HG03039 (cell line): ENCODE results near the gene GNG13.
"Not testable (repeated sequence)": the region's sequence is repeated elsewhere in the genome, so short reads cannot be mapped to it uniquely, and the experiment has no call there.

Source experiments
- ATAC-seq: cut with Tn5 transposase; IDR thresholded peaks from one replicate; pipeline ENCODE4 v1.9.1; 2021; ENCODE audit warnings: mild to moderate bottlenecking, moderate library complexity; ENCODE audit not compliant: unreplicated experiment

Gene GNG13

DNA sequence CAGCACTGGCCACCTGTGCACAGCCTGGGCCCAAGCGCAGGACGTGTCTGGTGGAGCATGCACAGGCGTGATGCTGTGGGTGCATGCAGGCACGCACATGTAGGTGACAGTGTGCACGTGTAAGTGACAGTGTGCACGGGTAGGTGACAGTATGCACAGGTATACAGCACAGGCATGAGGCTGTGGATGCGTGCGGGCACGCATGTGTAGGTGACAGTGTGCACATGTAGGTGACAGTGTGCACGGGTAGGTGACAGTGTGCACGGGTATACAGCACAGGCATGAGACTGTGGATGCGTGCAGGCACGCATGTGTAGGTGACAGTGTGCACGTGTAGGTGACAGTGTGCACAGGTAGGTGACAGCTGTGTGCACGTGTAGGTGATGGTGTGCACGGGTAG is 20.2 kb downstream of the GNG13 start:
- ATAC-seq: no peak

DNA sequence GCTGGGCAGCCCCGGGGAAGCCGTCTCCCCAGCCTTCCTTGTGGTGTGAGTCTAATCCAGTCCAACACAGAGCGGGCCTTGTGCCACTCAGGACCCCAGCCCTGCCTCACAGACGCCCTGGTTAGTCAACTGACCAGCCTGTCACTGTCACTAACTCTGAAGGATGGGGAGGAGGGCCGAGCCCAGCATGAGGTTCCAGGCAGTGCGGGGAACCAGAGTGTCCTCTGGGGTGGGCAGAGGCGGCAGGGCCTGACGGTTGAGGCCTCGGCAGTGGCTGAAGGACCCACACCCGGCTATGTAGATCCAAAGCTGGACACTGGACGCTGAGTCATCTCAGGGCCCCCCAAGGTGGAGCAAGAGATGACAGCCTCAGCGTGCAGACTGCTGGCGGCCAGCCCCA is 21.0 kb downstream of the GNG13 start:
- ATAC-seq: no peak

DNA sequence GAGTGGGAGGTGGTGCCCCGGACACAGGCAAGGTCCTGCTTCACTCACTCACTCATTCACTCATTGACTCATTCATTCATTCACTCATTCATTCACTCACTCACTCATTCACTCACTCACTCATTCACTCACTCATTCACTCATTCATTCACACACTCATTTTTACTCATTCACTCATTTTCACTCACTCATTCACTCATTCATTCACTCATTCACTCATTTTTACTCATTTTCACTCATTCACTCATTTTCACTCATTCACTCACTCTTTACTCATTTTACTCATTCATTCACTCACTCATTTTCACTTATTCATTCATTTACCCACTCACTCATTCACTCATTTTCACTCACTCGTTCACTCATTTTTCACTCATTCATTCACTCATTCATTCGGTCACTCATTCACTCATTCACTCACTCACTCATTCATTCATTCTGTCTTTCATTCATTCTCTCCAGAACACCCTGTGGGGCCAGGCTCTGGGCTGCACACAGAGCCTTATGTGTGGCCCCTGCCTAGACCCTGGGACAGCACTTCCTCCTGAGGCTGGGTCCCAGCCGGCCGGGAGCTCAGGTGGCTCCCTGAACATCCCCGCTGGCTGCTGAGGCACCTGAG is 21.5 kb downstream of the GNG13 start:
- ATAC-seq: no peak

DNA sequence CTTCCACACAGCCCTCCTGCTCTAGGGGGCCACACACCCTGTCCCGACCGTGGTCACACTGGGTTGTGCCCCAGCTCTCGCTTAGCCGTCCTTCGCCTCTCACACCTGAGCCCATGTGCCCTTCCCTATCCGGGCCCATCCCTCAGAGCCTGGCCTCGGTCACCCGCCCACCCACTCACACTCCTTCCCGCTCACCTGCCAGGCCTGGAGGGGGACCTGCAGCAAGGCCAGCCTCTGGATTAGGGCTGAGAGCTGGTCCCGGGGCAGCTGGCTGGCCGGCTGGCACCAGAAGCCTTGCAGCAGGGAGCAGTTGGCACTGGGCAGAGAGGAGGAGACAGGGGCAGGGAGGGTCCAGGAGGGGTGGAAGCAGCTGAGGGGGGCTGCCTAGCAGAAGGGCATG is 22.1 kb downstream of the GNG13 start:
- ATAC-seq: no peak

DNA sequence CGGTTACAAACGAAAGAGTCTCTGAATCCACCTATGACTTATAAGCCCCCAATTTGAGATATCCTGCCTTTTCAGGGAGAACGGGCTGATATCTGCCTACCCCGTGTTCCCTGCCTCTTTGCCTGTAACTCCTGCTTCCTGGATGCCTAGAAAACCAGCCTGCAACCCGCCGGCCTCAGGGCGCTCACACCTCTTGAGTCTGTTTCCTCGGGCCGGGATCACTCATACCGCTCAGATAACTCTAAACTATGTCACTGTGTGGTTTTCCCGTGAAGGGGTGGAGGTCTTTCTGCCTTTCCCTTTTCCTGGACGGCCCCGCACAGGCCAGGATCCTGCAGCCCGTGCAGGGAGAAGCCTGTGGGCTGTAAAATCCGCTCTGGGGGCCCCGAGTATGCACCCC is 22.7 kb downstream of the GNG13 start:
- no peak for ATAC-seq

DNA sequence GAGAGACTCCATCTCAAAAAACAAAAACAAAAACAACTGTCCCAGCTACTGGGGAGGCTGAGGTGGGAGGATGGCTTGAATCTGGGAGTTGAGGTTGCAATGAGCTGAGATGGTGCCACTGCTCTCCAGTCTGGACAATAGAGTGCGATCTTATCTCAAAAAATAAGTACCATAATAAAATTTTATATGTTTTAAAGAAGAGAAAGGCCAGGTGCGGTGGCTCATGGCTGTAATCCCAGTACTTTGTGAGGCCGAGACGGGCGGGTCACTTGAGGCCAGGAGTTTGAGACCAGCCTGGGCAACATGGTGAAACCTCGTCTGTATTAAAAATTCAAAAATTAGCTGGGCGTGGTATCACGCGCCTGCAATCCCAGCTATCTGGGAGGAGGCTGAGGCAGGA is 23.7 kb downstream of the GNG13 start:
- ATAC-seq: no peak

DNA sequence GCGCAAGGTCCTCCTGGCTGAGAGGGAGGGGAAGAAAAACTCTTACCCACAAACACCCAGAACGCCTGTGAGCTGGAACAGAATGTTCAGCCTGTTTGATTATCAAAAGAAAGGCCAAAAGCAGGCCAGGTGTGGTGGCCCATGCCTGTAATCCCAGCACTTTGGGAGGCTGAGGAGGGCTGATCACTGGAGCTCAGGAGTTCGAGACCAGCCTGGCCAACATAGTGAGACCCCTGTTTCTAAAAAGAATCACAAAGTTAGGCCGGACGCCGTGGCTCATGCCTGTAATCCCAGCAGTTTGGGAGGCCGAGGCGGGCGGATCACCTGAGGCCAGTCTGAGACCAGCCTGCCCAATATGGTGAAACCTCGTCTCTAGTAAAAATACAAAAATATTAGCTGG is 24.2 kb downstream of the GNG13 start:
- ATAC-seq: not testable (repeated sequence)

DNA sequence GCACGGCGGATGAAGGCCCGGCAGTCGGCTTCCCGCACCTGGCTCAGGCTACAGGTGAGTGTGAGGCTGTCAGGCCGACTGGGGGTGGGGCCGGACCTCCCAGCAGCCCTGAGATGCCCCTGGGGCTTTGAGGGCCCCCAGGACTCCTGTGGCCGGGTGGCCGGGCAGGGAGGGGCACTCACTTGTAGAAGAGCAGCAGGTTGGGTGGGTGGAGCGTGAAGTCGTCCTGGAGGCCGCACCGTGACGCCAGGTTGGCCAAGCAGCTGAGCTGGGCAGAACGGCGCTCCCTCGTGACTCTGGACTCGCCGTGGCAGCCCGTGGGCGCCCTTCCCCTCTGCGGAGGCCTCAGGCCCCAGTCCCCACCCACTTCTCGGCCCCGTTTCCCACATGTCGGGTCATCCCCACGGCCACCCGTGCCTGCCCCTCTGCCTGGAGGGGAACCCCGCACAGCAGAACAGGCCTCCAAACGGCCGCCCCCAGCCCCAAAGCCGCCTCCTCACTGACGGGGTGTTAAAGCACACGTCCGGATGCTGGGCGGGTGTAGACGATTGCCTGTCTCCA is 25.2 kb downstream of the GNG13 start:
- no peak for ATAC-seq

DNA sequence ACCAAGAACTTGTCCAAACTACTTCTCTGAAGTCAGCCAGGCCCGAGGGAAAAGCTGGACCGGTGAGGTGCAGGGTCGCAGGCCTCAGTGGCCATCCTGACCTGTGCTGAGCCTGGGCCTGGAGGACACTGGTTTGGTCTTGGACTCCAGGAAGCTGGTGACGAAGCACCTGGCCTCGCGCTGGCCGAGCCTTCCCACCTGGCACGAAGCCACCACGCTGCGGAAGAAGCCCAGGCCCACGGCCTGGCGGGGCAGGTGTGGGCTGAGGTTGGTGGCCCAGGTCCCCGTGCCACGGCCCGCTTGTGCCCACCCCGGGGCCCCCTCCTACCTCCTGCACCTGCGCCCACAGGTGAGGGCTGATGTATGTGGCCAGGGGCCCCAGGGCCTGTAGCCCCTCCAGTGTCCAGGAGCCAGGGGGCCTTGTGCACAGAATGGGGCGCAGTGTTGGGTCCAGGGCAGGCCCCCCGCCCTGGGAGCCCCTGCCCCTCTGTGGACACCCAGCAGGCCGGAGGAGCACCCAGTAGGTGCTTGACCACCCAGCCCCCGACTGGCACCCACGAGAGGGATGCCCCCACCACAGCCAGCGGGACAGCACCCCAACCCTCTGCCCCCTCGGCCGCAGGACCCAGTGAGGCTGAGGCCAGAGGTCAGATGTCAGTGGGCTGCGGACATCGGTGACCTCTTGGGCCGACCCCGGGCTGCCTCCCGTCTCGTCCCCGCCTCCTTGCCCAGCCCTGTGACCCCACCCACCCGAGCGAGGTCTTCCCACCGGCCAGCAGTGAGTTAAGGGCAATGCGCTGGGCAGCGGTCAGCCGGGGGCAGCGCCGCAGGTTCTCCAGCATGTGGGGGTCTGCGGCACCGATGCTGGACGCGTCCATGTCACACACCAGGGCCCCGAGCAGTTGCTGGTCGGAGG is 26.2 kb downstream of the GNG13 start:
- no peak for ATAC-seq

DNA sequence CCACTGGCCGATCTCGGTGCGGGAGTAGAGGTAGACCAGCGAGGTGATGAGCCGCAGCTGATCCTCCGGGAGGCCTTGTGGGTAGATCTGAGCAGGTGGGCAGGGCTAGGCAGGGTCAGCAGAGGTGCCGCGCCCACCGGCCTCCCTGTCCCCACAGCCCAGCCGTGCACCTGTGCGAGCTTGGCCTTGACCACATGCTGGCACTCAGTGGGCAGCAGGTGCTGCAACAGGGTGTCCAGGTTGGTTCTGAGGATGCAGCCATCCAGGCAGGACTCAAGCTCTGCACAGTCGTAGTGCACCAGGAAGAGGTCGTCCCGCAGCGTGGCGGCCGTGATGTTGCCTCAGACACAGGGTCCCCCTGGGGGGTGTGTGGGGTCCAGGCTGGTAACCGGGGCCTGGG is 27.6 kb downstream of the GNG13 start:
- no peak for ATAC-seq

DNA sequence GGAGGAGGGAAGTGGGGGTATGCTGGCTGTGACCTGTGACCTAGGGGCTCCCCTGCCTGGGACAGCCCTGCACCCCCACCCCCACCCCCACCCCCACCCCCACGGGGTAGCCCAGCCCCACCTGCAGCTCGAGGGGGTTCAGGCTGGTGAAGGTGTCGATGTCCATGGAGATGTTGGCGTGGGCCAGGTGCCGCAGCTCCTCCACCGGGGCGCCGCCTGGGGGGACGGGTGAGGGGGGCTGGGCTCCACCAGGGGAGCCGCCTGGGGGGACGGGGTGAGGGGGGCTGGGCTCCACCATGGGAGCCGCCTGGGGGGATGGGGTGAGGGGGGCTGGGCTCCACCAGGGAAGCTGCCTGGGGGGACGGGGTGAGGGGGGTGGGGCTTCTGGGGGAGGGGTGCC is 30.1 kb downstream of the GNG13 start:
- ATAC-seq: no peak

DNA sequence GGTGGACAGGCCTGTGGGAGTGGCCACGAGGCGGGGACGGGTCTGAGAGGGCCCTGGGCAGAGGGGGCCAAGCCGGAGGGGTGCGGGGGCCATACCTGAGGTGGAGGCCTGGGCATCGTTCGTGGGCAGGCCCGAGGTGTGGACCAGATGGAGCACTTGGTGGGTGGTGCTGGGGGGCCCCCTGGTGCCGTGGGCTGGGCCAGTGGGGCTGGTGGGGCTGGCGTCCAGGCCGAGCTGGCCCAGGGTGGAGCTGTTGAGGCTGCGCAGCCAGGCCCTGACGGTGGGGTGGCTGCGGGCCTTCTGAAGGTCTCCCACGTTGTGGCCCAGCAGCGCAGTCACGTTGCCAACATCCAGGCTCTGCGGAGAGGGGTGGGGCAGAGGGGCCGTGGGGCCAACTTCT is 30.6 kb downstream of the GNG13 start:
- ATAC-seq: no peak

DNA sequence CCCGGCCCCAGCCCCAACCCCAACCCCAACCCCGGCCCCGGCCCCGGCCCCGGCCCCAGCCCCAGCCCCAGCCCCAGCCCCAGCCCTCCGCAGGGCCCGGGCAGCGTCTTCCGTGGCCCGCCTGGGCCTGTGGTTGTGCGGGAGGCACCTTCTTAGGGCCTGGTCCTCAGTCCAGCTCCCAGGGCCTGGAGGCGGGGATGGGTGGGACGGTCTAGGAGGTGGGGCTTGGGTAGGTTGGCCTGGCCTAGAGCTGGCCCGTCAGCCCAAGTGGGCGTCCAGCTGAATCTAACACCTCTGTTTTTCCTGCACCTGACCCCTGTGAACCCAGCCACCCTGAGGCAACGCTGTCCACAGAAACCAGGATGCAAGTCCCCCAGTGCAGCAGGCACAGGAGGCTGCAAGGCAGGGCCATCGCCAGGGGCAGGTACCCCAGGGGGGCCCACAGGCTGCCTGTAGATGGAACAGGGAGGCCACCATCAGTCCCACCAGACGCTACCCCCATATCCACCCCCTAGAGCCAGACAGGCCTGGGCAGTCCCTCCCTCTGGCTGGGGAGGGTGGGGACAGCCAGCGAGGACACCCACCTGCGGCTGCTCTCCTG is 31.2 kb downstream of the GNG13 start:
- no peak for ATAC-seq

DNA sequence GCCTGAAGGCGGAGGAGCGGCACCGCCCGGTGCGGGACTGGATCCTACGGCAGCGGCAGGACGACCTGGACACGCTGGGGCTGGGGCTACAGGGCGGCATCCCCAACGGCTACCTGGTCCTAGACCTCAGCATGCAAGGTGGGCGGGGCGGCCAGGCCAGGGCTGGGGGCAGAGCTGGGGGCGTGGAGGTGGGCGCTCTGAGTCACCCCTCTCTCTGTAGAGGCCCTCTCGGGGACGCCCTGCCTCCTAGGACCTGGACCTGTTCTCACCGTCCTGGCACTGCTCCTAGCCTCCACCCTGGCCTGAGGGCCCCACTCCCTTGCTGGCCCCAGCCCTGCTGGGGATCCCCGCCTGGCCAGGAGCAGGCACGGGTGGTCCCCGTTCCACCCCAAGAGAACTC is 32.1 kb downstream of the GNG13 start:
- no peak for ATAC-seq

DNA sequence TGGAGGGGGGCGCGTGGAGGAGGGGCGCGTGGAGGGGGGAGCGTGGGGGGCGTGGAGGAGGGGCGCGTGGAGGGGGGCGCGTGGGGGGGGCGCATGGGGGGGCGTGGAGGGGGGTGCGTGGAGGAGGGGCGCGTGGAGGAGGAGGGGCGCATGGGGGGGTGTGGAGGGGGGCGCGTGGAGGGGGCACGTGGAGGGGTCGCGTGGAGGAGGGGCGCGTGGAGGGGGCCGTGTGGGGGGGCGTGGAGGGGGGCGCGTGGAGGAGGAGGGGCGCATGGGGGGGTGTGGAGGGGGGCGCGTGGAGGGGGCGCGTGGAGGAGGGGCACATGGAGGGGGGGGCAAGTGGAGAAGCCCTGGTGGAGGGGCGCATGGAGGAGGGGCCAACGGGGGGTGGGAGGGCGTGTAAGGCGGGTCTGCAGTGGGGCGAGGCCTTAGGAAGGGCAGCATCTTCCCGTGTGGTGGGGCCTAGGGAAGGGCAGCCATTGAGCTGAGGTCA is 32.7 kb downstream of the GNG13 start:
- no peak for ATAC-seq

DNA sequence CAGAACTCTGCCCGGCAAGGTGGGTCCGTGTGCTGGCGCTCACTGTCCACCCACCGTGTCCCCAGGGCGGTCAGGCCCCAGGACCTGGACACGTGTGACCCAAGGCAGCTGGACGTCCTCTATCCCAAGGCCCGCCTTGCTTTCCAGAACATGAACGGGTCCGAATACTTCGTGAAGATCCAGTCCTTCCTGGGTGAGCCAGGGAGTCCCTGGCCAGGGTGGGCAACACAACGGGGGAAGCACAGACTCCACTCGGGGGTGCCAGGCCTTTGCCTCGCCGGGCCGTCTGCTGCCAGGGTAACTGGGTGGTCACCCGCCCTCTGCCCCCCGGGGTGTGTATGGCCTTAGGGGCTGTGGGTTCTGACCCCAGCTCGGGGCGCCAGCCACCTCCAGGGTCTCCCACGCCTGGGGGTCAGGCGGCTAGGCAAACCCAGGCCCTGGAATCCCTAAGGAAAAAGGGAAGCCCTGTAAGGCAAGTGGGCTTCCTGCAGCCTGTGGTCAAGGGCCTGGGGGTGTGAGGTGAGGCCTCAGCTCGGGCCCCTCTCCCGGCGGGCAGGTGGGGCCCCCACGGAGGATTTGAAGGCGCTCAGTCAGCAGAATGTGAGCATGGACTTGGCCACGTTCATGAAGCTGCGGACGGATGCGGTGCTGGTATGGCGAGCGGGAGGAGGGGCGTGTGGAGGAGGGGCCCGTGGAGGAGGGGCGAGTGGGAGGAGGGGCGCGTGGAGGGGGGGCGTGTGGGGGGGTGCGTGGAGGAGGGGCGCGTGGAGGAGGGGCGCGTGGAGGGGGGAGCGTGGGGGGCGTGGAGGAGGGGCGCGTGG is 33.5 kb downstream of the GNG13 start:
- no peak for ATAC-seq

DNA sequence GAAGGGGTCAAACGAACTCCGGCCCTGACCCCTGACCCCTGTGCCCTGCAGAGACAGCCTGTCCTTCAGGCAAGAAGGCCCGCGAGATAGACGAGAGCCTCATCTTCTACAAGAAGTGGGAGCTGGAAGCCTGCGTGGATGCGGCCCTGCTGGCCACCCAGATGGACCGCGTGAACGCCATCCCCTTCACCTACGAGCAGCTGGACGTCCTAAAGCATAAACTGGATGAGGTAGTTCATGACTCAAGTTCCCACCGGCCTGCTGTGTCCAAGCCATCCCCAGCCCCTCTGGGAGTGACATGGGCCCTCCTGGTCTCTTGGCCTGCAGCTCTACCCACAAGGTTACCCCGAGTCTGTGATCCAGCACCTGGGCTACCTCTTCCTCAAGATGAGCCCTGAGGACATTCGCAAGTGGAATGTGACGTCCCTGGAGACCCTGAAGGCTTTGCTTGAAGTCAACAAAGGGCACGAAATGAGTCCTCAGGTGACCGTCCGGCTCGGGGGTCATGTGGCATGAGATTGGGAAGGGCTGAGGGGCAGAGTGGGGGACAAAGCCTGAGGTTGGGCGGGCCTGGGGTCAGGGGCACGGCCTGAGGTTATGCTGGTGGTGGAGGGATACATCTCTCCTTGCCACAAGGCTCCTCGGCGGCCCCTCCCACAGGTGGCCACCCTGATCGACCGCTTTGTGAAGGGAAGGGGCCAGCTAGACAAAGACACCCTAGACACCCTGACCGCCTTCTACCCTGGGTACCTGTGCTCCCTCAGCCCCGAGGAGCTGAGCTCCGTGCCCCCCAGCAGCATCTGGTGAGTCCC is 34.3 kb downstream of the GNG13 start:
- ATAC-seq: no peak

DNA sequence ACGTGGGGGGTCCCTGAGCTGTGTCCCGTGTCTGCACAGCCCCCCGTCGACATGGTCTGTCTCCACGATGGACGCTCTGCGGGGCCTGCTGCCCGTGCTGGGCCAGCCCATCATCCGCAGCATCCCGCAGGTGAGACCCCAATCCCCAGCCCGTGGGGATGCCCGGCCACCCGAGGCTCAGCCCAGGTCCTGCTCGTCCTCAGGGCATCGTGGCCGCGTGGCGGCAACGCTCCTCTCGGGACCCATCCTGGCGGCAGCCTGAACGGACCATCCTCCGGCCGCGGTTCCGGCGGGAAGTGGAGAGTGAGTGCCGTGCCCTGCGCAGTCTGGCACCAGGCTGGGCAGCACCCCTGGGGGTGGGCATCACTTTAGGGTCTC is 35.1 kb downstream of the GNG13 start:
- no peak for ATAC-seq

DNA sequence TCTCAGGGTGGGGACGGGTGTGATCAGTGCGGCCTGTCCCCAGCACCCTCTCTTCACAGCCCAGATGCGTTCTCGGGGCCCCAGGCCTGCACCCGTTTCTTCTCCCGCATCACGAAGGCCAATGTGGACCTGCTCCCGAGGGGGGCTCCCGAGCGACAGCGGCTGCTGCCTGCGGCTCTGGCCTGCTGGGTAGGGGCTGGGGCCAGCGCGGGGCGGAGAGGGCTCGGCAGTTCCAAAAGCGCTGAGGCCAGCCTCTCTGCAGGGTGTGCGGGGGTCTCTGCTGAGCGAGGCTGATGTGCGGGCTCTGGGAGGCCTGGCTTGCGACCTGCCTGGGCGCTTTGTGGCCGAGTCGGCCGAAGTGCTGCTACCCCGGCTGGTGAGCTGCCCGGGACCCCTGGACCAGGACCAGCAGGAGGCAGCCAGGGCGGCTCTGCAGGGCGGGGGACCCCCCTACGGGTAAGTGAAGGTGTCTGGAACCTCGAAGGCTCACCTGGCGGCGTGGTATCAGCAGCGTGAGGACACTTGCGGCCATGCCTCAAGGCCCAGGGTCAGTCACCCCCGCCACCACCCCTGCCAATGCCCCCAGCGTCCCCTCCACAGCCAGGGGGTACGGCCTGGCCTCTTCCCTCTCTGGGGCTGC is 35.6 kb downstream of the GNG13 start:
- no peak for ATAC-seq
